ENCODE measurements around the gene PRICKLE1. TPM values are rescaled to one million over a fixed set of nuclear protein-coding genes. Genes with fewer than 3 reads are reported as not detected.

Gene PRICKLE1
- total and polyA plus RNA-seq, 2 of the 4 experiments (the other 2 are of a cell fraction), result 21.3 to 21.7 TPM

DNA sequence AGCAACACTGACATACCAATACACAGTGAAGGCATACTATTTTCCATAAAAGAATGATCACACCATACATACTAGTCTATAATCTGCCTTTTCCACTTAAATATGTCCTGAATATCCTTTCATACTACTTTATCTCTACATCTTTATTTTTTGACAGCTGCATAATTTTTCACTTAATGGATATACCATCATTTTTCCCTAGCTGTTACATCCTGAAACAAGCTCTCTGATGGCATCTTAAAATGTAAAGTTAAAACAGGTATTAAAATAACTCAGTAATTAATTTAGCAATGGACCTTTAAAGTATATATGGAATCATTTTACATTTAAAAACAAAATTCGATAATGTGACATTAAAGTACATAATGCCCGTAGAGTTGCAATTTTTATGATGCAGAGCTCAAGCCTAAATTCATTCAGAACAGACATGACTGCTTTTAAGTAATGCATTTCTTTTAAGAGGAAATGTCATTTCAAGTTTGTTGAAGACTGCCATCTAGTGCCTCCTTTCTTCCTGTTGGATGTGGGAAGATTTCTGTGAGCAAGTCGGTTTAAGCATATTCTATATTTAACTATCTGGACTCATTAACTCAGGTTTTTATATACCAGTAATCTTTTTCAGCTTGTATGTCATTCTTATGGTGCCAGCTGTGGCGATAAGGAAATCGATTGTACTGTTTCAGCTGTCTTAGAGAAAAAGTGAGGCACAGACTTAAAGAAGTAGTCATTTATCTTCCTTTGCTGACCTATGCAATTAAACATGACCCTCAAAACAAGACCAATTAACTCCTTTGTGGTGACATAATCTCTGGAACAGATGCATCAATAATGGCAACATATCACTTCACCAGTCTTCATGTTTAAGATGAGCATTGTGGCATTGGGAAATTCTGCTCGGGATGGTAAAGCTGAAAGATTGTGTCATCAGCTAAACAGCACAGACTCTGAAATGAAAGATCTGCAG is 20.3 kb downstream of the PRICKLE1 start (continued):
- TF ChIP-seq MAZ (IDR thresholded peaks at IDR 0.05; ENCODE audit: borderline replicate concordance, low read depth, low read length), result no peak
- TF ChIP-seq NFE2L2 (IDR thresholded peaks at IDR 0.05; ENCODE audit: low read depth, low read length), result no peak
- no peak for TF ChIP-seq FOS (IDR thresholded peaks at IDR 0.05; ENCODE audit: low read depth, low read length)

DNA sequence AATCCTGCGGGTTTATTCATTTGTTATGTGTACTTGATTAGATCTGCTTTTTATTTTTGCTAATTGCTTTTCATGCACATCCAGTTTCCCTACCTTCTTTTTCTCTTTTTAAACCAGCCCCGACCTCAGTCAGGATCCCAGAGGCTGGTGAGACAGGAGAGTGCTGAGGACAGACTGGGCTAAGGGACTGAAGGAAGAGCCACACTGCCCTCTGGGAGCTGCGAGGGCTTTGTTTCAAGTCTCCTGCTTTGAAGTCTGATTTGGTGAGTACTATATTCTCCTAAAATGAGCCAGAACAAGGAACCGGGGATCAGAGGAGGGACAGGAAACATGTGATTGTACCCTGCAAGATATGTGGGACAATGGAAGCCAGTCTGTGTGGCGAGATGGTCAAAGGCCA is 23.9 kb downstream of the PRICKLE1 start:
- Histone ChIP-seq H3K27ac (ENCODE audit: insufficient read depth, low read length) (peak overlapping the region; percentile 1; the same call in 1 of the 2 replicates), H2BK5ac (ENCODE audit: low read depth, low read length, poor library complexity, severe bottlenecking) (peak overlapping the region; percentile 93), H3K4me2 (ENCODE audit: low read depth, low read length) (no peak overlapping the region), H3K56ac (ENCODE audit: extremely low read depth, insufficient read depth, low read length) (peak overlapping the region; percentile 83; the same call in 1 of the 2 replicates), H2BK120ac (ENCODE audit: low read depth, low read length) (peak overlapping the region; percentile 96), H3K4me1 (ENCODE audit: control insufficient read depth, insufficient read depth, low read length) (peaks cover 22% of the 10 kb centered on the region), H4K5ac (ENCODE audit: low read depth, low read length) (peak overlapping the region; percentile 95), H4K20me1 (ENCODE audit: insufficient read depth, low read length) (no peaks in the 10 kb centered on the region), H2AK9ac (replicated peaks; ENCODE audit: low read depth, low read length, poor library complexity) (peak overlapping the region; percentile 84), H3K9me1 (ENCODE audit: insufficient read depth, low read length) (peaks cover 14% of the 10 kb centered on the region), H3K14ac (replicated peaks; ENCODE audit: low read depth, low read length) (peak overlapping the region; percentile 88), H4K8ac (ENCODE audit: low read depth in 2 of 2, low read length in 2 of 2) (peak overlapping the region; percentile 63 to 93; a peak in 3 of 4 replicates), H3K79me1 (ENCODE audit: low read depth in 1 of 2, low read length in 2 of 2) (peaks cover 0 to 23% of the 10 kb centered on the region in 2 experiments; a peak in 2 of 4 replicates), H2BK15ac (ENCODE audit: low read depth, low read length) (peak overlapping the region; percentile 64; the same call in 2 of the 3 replicates), H4K91ac (ENCODE audit: insufficient read depth, low read depth, low read length) (peak overlapping the region; percentile 94), H2AFZ (replicated peaks; ENCODE audit: low read length, poor library complexity) (peak overlapping the region; percentile 57), H3K4me3 (ENCODE audit: insufficient read depth, low read depth, low read length) (no peak overlapping the region), H2AK5ac (ENCODE audit: low read depth, low read length) (peak overlapping the region; percentile 86), H3K36me3 (ENCODE audit: control insufficient read depth, insufficient read depth, low read length) (no peaks in the 10 kb centered on the region), H3K23ac (ENCODE audit: low read depth, low read length) (peak overlapping the region; percentile 97), H3K9me3 (ENCODE audit: control insufficient read depth, insufficient read depth, low read length) (no peaks in the 10 kb centered on the region), H3K27me3 (ENCODE audit: control insufficient read depth, insufficient read depth, low read length) (no peaks in the 10 kb centered on the region), H3K18ac (ENCODE audit: low read depth, low read length) (peak overlapping the region; percentile 83), H3K9ac (ENCODE audit: low read depth, low read length) (no peak overlapping the region), H2BK20ac (ENCODE audit: low read depth, low read length) (peak overlapping the region; percentile 95), H3K4ac (ENCODE audit: low read depth, low read length) (peak overlapping the region; percentile 96)
- DNase-seq, result no peak
- TF ChIP-seq FOS (IDR thresholded peaks at IDR 0.05; ENCODE audit: low read depth, low read length), result no peak
- TF ChIP-seq, protein P1, sequence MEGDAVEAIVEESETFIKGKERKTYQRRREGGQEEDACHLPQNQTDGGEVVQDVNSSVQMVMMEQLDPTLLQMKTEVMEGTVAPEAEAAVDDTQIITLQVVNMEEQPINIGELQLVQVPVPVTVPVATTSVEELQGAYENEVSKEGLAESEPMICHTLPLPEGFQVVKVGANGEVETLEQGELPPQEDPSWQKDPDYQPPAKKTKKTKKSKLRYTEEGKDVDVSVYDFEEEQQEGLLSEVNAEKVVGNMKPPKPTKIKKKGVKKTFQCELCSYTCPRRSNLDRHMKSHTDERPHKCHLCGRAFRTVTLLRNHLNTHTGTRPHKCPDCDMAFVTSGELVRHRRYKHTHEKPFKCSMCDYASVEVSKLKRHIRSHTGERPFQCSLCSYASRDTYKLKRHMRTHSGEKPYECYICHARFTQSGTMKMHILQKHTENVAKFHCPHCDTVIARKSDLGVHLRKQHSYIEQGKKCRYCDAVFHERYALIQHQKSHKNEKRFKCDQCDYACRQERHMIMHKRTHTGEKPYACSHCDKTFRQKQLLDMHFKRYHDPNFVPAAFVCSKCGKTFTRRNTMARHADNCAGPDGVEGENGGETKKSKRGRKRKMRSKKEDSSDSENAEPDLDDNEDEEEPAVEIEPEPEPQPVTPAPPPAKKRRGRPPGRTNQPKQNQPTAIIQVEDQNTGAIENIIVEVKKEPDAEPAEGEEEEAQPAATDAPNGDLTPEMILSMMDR (conservative IDR thresholded peaks at IDR 0.05; ENCODE audit: low read depth, low read length), result 0 out of 2 replicates have a peak, but pooled peaks have one; percentile 9
- dilution Hi-C loops (cut with HindIII; ENCODE audit: low sequenced_read_pairs, unreplicated experiment) (no loop called here), in situ Hi-C loops (cut with MboI; ENCODE audit: low sequenced_read_pairs) (loop anchor here (5.0 to 10.0 kb wide), 2 partner anchors 73 to 441 kb away; no protein-coding TSS in a partner anchor), intact Hi-C loops (cut with micrococcal nuclease) (loop anchor here (5.0 kb wide), 3 partner anchors 717 to 1288 kb away; no protein-coding TSS in a partner anchor)
- 88% methylated on average over 2 of the region's 5 CpGs; no CpG with 5 or more reads in 1 of the 2 experiments for WGBS, 2 experiments (ENCODE audit: extremely low coverage in 2 of 2, insufficient read length in 1 of 2)
- CTCF ChIA-PET, result interaction anchor here (1.0 kb wide), 2 partner anchors 83 to 142 kb away, joined by 5 read pairs; no protein-coding TSS in a partner anchor
- ATAC-seq (ENCODE audit: low read depth), result peak; percentile 47
- no TSS peak for BruUV-seq (replicated peaks)
- POLR2A ChIA-PET (ENCODE audit: unreplicated experiment), result interaction anchor here (0.6 kb wide), 1 partner anchor 174 kb away, joined by 3 read pairs; no protein-coding TSS in a partner anchor
